Measurements from ENCODE around the gene PARD6B.

GRCh38 chr20:50692552-50692933 is 38.8 kb upstream of the PARD6B start:
- TF ChIP-seq CTCF (IDR thresholded peaks at IDR 0.05; ENCODE audit: extremely low read depth in 1 of 2, insufficient read depth in 1 of 2, low read depth in 1 of 2, low read length in 2 of 2) (no peak), POLR2A (IDR thresholded peaks at IDR 0.05; ENCODE audit: low read depth, low read length) (no peak), MYC (IDR thresholded peaks at IDR 0.05; ENCODE audit: low read depth, low read length) (no peak), POLR2AphosphoS5 (IDR thresholded peaks at IDR 0.05; ENCODE audit: insufficient read depth, low read depth, low read length) (no peak), EZH2 (IDR thresholded peaks at IDR 0.05; ENCODE audit: borderline replicate concordance, low read depth, low read length, severe bottlenecking) (no peak), GATA2 (IDR thresholded peaks at IDR 0.05; ENCODE audit: insufficient read depth, insufficient read length, low read depth, low read length) (no peak), MAX (IDR thresholded peaks at IDR 0.05; ENCODE audit: insufficient read depth, insufficient read length) (no peak), JUN (IDR thresholded peaks at IDR 0.05; ENCODE audit: borderline replicate concordance, insufficient read depth, insufficient read length, low read depth) (no peak), FOS (IDR thresholded peaks at IDR 0.05; ENCODE audit: borderline replicate concordance, insufficient read depth, low read length) (no peak)

Data from endothelial cell of umbilical vein (primary cell).